ENCODE data around the gene SOX13.
A peak's percentile ranks its signal among the peaks of the same experiment; 100 is the strongest.

Gene SOX13

GRCh38 chr1:204073837-204074273, 940 bp downstream of the SOX13 start:
- H3K4me1 Mint-ChIP-seq (ENCODE audit: low read depth in 2 of 2): peaks cover 10 to 23% of the 10 kb centered on the region in 2 donors
- no peaks in the 10 kb centered on the region for H3K36me3 Mint-ChIP-seq (ENCODE audit: insufficient read depth)

GRCh38 chr1:204074274-204075138, 1.6 kb downstream of the SOX13 start:
- no peaks in the 10 kb centered on the region for H3K36me3 Mint-ChIP-seq (ENCODE audit: insufficient read depth)
- H3K27me3 Mint-ChIP-seq: peaks cover 26 to 29% of the 10 kb centered on the region in 2 donors
- DNase-seq: no peak
- ATAC-seq (replicated peaks): no peak
- no peaks in the 10 kb centered on the region for H3K9me3 Mint-ChIP-seq
- peak overlapping the region; percentile 89 to 91 for H3K4me3 Mint-ChIP-seq
- H3K27ac Mint-ChIP-seq: peak overlapping the region; percentile 17 to 39
- H3K4me1 Mint-ChIP-seq (ENCODE audit: low read depth in 2 of 2): peaks cover 10 to 23% of the 10 kb centered on the region in 2 donors

More at GRCh38 chr1:204073837-204074273, 940 bp downstream of the SOX13 start:
- DNase-seq (no peak), ATAC-seq (replicated peaks) (peak; percentile 39)
- peak overlapping the region in 1 of 2 donors; percentile 39 for H3K27ac Mint-ChIP-seq
- H3K4me3 Mint-ChIP-seq: peak overlapping the region; percentile 89 to 91
- peaks cover 26 to 29% of the 10 kb centered on the region in 2 donors for H3K27me3 Mint-ChIP-seq
- H3K9me3 Mint-ChIP-seq: no peaks in the 10 kb centered on the region

DNA sequence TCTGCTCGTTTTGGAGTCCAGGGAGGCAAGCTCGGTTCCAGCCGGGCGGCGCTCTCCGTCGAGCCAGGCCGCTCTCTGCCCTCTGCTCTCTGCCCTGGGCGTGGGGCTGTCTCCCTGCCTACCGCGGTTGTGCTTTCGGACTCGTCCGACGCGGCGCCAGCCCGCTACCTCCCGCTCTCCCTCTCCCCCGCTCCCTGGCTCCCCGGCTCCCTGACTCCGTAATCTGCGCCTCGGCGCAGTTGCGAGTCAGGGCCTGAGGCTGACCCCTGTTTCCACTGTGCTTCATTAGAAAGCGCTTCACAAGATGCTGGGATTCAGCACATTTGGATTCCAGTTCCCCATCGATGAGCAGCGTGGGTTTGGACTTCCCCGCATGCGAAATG, 2.2 kb downstream of the SOX13 start:
- Mint-ChIP-seq H3K27me3 (peaks cover 26 to 29% of the 10 kb centered on the region in 2 donors), H3K4me3 (peak overlapping the region; percentile 89 to 91), H3K9me3 (no peaks in the 10 kb centered on the region), H3K36me3 (ENCODE audit: insufficient read depth) (no peaks in the 10 kb centered on the region), H3K4me1 (ENCODE audit: low read depth in 2 of 2) (peaks cover 13 to 27% of the 10 kb centered on the region in 2 donors), H3K27ac (peak overlapping the region in 1 of 2 donors; percentile 17)
- DNase-seq (no peak), ATAC-seq (replicated peaks) (no peak)

- ATAC-seq (replicated peaks) (no peak), DNase-seq (no peak)
- no peaks in the 10 kb centered on the region for H3K36me3 Mint-ChIP-seq (ENCODE audit: insufficient read depth)
- peak overlapping the region; percentile 89 to 91 for H3K4me3 Mint-ChIP-seq
- peaks cover 26% of the 10 kb centered on the region in 2 donors for H3K27me3 Mint-ChIP-seq
- peaks cover 15 to 29% of the 10 kb centered on the region in 2 donors for H3K4me1 Mint-ChIP-seq (ENCODE audit: low read depth in 2 of 2)
- peak overlapping the region in 1 of 2 donors; percentile 27 for H3K27ac Mint-ChIP-seq
- no peaks in the 10 kb centered on the region for H3K9me3 Mint-ChIP-seq
These were observed 3.3 kb downstream of the SOX13 start for GRCh38 chr1:204075890-204076846.

- Mint-ChIP-seq H3K9me3 (no peaks in the 10 kb centered on the region), H3K27me3 (peaks cover 19 to 21% of the 10 kb centered on the region in 2 donors), H3K27ac (peak overlapping the region in 1 of 2 donors; percentile 27), H3K4me1 (ENCODE audit: low read depth in 2 of 2) (peaks cover 19 to 31% of the 10 kb centered on the region in 2 donors), H3K36me3 (ENCODE audit: insufficient read depth) (no peaks in the 10 kb centered on the region), H3K4me3 (peak overlapping the region in 1 of 2 donors; percentile 2)
- no peak for DNase-seq
- peak; percentile 11 for ATAC-seq (replicated peaks)
These were observed 4.0 kb downstream of the SOX13 start for GRCh38 chr1:204076891-204077290.

DNA sequence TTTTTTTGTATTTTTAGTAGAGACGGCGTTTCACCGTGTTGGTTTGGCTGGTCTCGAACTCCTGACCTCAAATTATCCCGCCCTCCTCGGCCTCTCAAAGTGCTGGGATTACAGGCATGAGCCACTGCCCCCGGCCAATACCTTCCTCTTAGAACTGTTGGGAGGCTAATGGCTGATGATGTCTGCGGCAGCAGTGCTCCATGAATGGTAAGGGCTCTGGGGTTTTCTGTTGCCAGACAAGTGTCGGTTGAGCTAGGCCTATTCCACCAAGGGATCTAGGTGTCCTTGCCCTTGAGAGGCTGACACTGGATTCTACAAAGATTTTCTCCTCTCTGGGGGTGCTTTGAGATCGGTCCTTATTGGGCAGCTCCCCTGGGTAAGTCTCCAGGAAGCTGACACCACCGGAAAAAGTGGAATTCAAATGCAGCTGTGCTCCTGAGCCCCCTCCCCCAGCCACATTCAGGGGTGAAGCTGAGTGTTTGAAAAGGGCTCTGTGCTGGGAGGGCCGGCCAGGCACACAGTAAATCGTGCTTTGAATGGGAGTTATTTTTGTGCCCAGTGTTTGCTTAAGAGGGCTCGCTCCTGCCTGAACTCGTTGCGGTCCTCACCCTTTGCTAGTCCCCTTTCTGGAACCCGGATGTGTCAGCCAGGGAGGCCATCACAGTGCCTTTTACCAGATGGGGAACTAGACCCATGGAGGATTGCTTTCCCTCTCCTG, 5.2 kb downstream of the SOX13 start:
- ATAC-seq (replicated peaks) (no peak), DNase-seq (no peak)
- H3K27ac Mint-ChIP-seq: peak overlapping the region in 1 of 2 donors; percentile 27
- no peaks in the 10 kb centered on the region for H3K9me3 Mint-ChIP-seq
- no peaks in the 10 kb centered on the region for H3K36me3 Mint-ChIP-seq (ENCODE audit: insufficient read depth)
- H3K4me3 Mint-ChIP-seq: no peak overlapping the region
- H3K27me3 Mint-ChIP-seq: peaks cover 18 to 19% of the 10 kb centered on the region in 2 donors
- peaks cover 25 to 33% of the 10 kb centered on the region in 2 donors for H3K4me1 Mint-ChIP-seq (ENCODE audit: low read depth in 2 of 2)

DNA sequence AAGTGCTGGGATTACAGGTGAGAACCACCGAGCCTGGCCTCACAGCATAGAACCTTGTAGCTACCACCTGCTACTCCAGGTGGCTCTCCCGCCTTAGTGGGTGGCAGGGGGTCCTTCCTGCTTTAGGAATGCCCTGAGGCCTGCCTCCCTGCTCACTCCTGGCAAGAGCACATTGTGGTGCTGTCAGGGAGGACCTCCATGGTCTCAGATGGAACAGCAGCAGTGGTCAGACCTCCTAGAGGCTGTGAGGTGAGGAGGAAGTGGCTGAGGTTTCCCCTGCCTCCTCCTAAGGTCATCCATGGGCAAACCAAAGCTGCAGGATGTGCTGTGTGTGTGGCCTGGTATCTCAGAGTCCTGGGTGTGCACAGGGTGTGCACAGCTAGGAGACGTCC, 6.7 kb downstream of the SOX13 start:
- DNase-seq (no peak), ATAC-seq (replicated peaks) (peak; percentile 51)
- Mint-ChIP-seq H3K9me3 (no peaks in the 10 kb centered on the region), H3K4me3 (peak overlapping the region in 1 of 2 donors; percentile 19), H3K27me3 (peaks cover 18 to 19% of the 10 kb centered on the region in 2 donors), H3K4me1 (ENCODE audit: low read depth in 2 of 2) (peaks cover 27 to 40% of the 10 kb centered on the region in 2 donors), H3K36me3 (ENCODE audit: insufficient read depth) (no peaks in the 10 kb centered on the region), H3K27ac (peak overlapping the region in 1 of 2 donors; percentile 81)

GRCh38 chr1:204080163-204080903, 7.4 kb downstream of the SOX13 start:
- no peaks in the 10 kb centered on the region for H3K9me3 Mint-ChIP-seq
- H3K36me3 Mint-ChIP-seq (ENCODE audit: insufficient read depth): no peaks in the 10 kb centered on the region
- H3K27ac Mint-ChIP-seq: peak overlapping the region in 1 of 2 donors; percentile 81
- peaks cover 29 to 42% of the 10 kb centered on the region in 2 donors for H3K4me1 Mint-ChIP-seq (ENCODE audit: low read depth in 2 of 2)
- ATAC-seq (replicated peaks) (no peak), DNase-seq (no peak)
- peaks cover 12 to 19% of the 10 kb centered on the region in 2 donors for H3K27me3 Mint-ChIP-seq
- no peak overlapping the region for H3K4me3 Mint-ChIP-seq

- peaks cover 2 to 12% of the 10 kb centered on the region in 2 donors for H3K27me3 Mint-ChIP-seq
- no peak for ATAC-seq (replicated peaks)
- H3K27ac Mint-ChIP-seq: peak overlapping the region in 1 of 2 donors; percentile 79
- H3K9me3 Mint-ChIP-seq: no peaks in the 10 kb centered on the region
- H3K36me3 Mint-ChIP-seq (ENCODE audit: insufficient read depth): no peaks in the 10 kb centered on the region
- no peak for DNase-seq
- H3K4me1 Mint-ChIP-seq (ENCODE audit: low read depth in 2 of 2): peaks cover 29 to 39% of the 10 kb centered on the region in 2 donors
- peak overlapping the region; percentile 4 to 6 for H3K4me3 Mint-ChIP-seq
These were observed 8.4 kb downstream of the SOX13 start for GRCh38 chr1:204081164-204081790.

DNA sequence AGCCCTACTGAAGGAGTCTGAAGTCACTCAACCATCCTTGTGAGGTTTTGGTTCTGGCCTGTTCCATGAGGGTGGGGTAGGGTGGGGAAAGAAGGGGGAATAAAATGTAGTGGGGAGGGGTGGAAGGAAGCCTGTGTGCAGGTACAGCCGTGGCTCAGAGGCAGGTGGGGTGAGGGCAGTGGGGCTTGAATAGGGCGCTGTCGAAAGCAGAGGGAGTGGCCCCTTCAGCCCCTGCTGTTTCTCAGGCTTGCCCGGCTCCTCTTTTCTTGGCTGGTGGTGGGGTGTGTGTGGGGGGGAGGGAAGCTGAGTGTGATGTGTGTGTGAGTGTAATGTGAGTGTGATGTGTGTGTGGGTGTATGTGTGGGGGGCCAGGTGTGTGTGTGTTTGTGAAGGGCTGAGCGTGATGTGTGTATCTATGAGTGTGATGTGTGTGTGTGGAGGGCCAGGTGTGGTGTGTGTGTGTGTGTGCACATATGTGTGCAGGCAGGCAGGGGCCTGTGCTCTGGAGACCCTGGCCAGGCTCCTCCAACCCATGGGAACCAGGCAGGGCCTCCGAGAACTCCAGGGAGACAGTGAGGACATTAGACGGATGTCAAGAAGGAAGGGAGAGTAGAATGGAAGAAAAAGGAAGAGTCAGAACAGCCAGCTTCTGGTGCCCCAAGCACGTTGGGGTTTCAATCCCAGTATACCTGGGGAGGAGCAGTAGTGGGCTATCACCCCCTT, 9.0 kb downstream of the SOX13 start:
- Mint-ChIP-seq H3K9me3 (no peaks in the 10 kb centered on the region), H3K4me3 (no peak overlapping the region), H3K4me1 (ENCODE audit: low read depth in 2 of 2) (peaks cover 29 to 35% of the 10 kb centered on the region in 2 donors), H3K27me3 (peaks cover 0 to 7% of the 10 kb centered on the region in 2 donors), H3K36me3 (ENCODE audit: insufficient read depth) (no peaks in the 10 kb centered on the region), H3K27ac (peak overlapping the region; percentile 22 to 54)
- ATAC-seq (replicated peaks) (no peak), DNase-seq (no peak)

- no peak for DNase-seq
- no peak for ATAC-seq (replicated peaks)
- H3K36me3 Mint-ChIP-seq (ENCODE audit: insufficient read depth): no peaks in the 10 kb centered on the region
- H3K4me3 Mint-ChIP-seq: no peak overlapping the region
- peaks cover 0 to 4% of the 10 kb centered on the region in 2 donors for H3K27me3 Mint-ChIP-seq
- H3K4me1 Mint-ChIP-seq (ENCODE audit: low read depth in 2 of 2): peaks cover 33 to 48% of the 10 kb centered on the region in 2 donors
- H3K9me3 Mint-ChIP-seq: no peaks in the 10 kb centered on the region
- H3K27ac Mint-ChIP-seq: peak overlapping the region; percentile 73 to 90
These were observed 10.6 kb downstream of the SOX13 start for GRCh38 chr1:204083491-204083890.

All from effector memory CD8-positive, alpha-beta T cell (primary cell).